GM19324 (cell line): ENCODE data around the gene TAS2R13.

Experiments used
- ATAC-seq: cut with Tn5 transposase; IDR thresholded peaks from one replicate; pipeline ENCODE4 v1.9.1; 2021; ENCODE audit warnings: mild to moderate bottlenecking, moderate library complexity; ENCODE audit not compliant: unreplicated experiment, low FRiP score

The TAS2R13 gene

GRCh38 chr12:10873378-10873777 is 36.0 kb downstream of the TAS2R13 start:
- ATAC-seq, result no peak

- ATAC-seq, result no peak
These were observed 42.0 kb downstream of the TAS2R13 start for GRCh38 chr12:10867381-10867780.

- ATAC-seq, result no peak
These were observed 45.7 kb downstream of the TAS2R13 start for GRCh38 chr12:10863512-10864218.

GRCh38 chr12:10861366-10861765 is 48.0 kb downstream of the TAS2R13 start:
- no peak for ATAC-seq
